Inflammatory macrophage (primary cell): Measurements from ENCODE around the gene MED27.
A peak's percentile ranks its signal among the peaks of the same experiment; 100 is the strongest.
"Not testable (repeated sequence)": the region's sequence is repeated elsewhere in the genome, so short reads cannot be mapped to it uniquely, and the experiment has no call there.

Experiments used
- DNase-seq, 2 donors: peaks; one replicate each; pipeline ENCODE4 v3.0.0-alpha.2; 2020 to 2022

The MED27 gene

GRCh38 chr9:131961496-131961880, 118.2 kb downstream of the MED27 start:
- DNase-seq, result no peak

- DNase-seq, result no peak
Measured at GRCh38 chr9:131960851-131961495, 118.7 kb downstream of the MED27 start.

- DNase-seq, result no peak
Measured at GRCh38 chr9:131960311-131960710, 119.4 kb downstream of the MED27 start.

- DNase-seq, result no peak
Measured at GRCh38 chr9:131959887-131960286, 119.8 kb downstream of the MED27 start.

- DNase-seq, result no peak
Measured at GRCh38 chr9:131959056-131959455, 120.6 kb downstream of the MED27 start.

GRCh38 chr9:131954299-131954698, 125.4 kb downstream of the MED27 start:
- no peak for DNase-seq

- no peak for DNase-seq
Measured at GRCh38 chr9:131951905-131952304, 127.8 kb downstream of the MED27 start.

- no peak for DNase-seq
Measured at GRCh38 chr9:131951155-131951554, 128.5 kb downstream of the MED27 start.

GRCh38 chr9:131950487-131950886, 129.2 kb downstream of the MED27 start:
- no peak for DNase-seq

- DNase-seq, result peak; percentile 77 to 88
Measured at GRCh38 chr9:131946180-131946579, 133.5 kb downstream of the MED27 start.

- peak; percentile 17 to 40 for DNase-seq
Measured at GRCh38 chr9:131943351-131943841, 136.3 kb downstream of the MED27 start.

GRCh38 chr9:131942146-131942720, 137.4 kb downstream of the MED27 start:
- DNase-seq, result peak; percentile 77 to 88

GRCh38 chr9:131937451-131937850, 142.2 kb downstream of the MED27 start:
- no peak for DNase-seq

GRCh38 chr9:131936929-131937328, 142.7 kb downstream of the MED27 start:
- DNase-seq, result no peak

GRCh38 chr9:131934673-131935072, 145.0 kb downstream of the MED27 start:
- no peak for DNase-seq

- no peak for DNase-seq
Measured at GRCh38 chr9:131927091-131927490, 152.6 kb downstream of the MED27 start.

- DNase-seq, result no peak
Measured at GRCh38 chr9:131926360-131926922, 153.2 kb downstream of the MED27 start.

GRCh38 chr9:131925677-131926177, 153.9 kb downstream of the MED27 start:
- no peak for DNase-seq

- DNase-seq, result no peak
Measured at GRCh38 chr9:131923766-131924165, 155.9 kb downstream of the MED27 start.

GRCh38 chr9:131923132-131923671, 156.5 kb downstream of the MED27 start:
- no peak for DNase-seq

- DNase-seq, result not testable (repeated sequence)
Measured at GRCh38 chr9:131921635-131922034, 158.0 kb downstream of the MED27 start.

GRCh38 chr9:131919216-131919615, 160.5 kb downstream of the MED27 start:
- no peak for DNase-seq

- no peak for DNase-seq
Measured at GRCh38 chr9:131918481-131918880, 161.2 kb downstream of the MED27 start.

- no peak for DNase-seq
Measured at GRCh38 chr9:131917009-131917408, 162.7 kb downstream of the MED27 start.
